Measurements from ENCODE around the gene C2orf69.

C2orf69 gene

DNA sequence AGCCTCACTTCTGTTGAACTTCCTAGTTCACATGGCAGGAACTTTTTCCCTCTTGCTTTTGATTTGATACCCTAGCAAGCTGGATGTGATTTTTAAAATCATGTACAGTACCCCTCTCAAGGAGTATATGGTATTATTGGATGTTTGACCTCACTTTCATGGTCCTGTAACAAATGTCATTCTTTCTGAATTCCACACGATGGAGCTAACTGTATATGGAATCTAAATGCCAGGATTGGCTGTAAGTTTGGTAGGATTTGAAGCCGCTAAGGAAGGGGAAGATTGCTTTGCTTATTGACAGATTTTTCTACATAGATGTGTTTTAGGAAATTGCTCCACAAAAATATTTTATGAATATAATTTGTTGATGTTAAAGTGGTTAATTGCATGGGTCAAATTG, 62.6 kb downstream of the C2orf69 start:
- Histone ChIP-seq H3K9ac (ENCODE audit: low read depth, low read length) (no peak overlapping the region), H3K9me3 (ENCODE audit: insufficient read depth, low read depth, low read length) (no peaks in the 10 kb centered on the region), H3K27ac (ENCODE audit: low read length) (no peak overlapping the region), H3K27me3 (ENCODE audit: insufficient read depth, low read length) (no peaks in the 10 kb centered on the region), H3K36me3 (ENCODE audit: insufficient read depth, low read depth, low read length) (no peaks in the 10 kb centered on the region), H3K4me3 (ENCODE audit: low read length) (no peak overlapping the region), H3K4me1 (ENCODE audit: insufficient read depth, low read length) (no peaks in the 10 kb centered on the region)

DNA sequence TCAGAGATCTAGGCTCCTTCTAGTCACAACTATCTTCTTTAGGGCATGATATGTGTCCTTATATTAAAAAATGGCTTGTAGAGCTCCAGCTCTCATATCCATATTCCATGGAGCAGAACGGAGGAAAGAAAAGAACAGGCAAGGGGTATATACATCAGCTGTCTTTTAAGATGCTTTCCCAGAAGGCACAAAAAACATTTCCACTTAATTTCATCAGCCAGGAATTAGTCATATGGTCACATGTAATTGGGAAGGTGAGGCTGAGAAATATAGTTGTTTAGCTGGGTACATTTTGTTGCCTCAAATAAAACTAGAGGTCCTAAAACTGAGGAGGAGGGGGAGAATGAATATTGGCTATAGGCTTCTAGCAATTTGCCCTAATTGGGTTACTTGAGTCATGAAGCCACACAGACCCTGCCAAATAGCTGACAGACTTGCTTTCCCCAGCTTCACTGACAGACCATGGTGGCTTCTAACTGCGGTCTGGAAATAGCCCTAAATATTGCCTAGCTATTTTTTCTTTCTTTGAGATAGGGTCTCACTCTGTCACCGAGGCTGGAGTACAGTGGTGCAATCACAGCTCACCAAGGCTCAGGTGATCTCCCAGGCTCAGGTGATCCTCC, 64.3 kb downstream of the C2orf69 start:
- Histone ChIP-seq H3K36me3 (ENCODE audit: insufficient read depth, low read depth, low read length) (no peaks in the 10 kb centered on the region), H3K4me1 (ENCODE audit: insufficient read depth, low read length) (peaks cover 4% of the 10 kb centered on the region), H3K4me3 (ENCODE audit: low read length) (no peak overlapping the region), H3K27ac (ENCODE audit: low read length) (no peak overlapping the region), H3K9ac (ENCODE audit: low read depth, low read length) (no peak overlapping the region), H3K27me3 (ENCODE audit: insufficient read depth, low read length) (no peaks in the 10 kb centered on the region), H3K9me3 (ENCODE audit: insufficient read depth, low read depth, low read length) (no peaks in the 10 kb centered on the region)

All from iPS-20b (cell line).